B cell (primary cell): Measurements from ENCODE around the gene PCGF3. TPM values are rescaled to one million over a fixed set of nuclear protein-coding genes. Genes with fewer than 3 reads are reported as not detected.

ENCODE experiments used
- ATAC-seq: fragments of 200-7000 bp; cut with Tn5 transposase; one replicate; pipeline ENCODE4 v1.10.0; 2021; ENCODE audit warnings: low read depth, mild to moderate bottlenecking, moderate number of reproducible peaks, moderate library complexity
- CTCF ChIA-PET: fragments of 350-600 bp; sonication (Branson Sonifier 250); formaldehyde crosslinking; loops from one replicate; lab custom pipeline; 2021; ENCODE audit warnings: antibody characterized with exemption, inconsistent platforms; lab: Charles Lee
- POLR2A ChIA-PET: fragments of 350-600 bp; sonication (Branson Sonifier 250); formaldehyde crosslinking; loops from one replicate; lab custom pipeline; 2021; ENCODE audit warnings: antibody characterized with exemption; lab: Charles Lee
- DNase-seq: peaks from one replicate; pipeline ENCODE4 v3.0.0; 2013
- H2AFZ ChIP-seq: 2 replicates; pipeline ENCODE4 v1.6.1; 2012; ENCODE audit warnings: mild to moderate bottlenecking, low read depth, low read length; ENCODE audit not compliant: insufficient read depth, poor library complexity, severe bottlenecking
- H3K27ac ChIP-seq, 2 donors: 1 replicate in 1 of 2; 2 replicates in 1 of 2; pipeline ENCODE4 v1.5.1; 2012 to 2013; ENCODE audit warnings: low read length in 2 of 2, mild to moderate bottlenecking in 2 of 2, moderate library complexity in 1 of 2
- H3K27me3 ChIP-seq, 4 experiments: fragments of 200-600 bp in 1 of 4; sonication (generic) in 1 of 4; replicated peaks in 1 of 4; 1 replicate in 2 of 4; 2 replicates in 2 of 4; pipeline versions ENCODE4 v1.6.1 to v1.7.0; 2013 to 2016; ENCODE audit warnings: low read length in 3 of 4, mild to moderate bottlenecking in 2 of 4, mixed read lengths in 1 of 4, moderate library complexity in 1 of 4; ENCODE audit not compliant: insufficient read depth in 4 of 4, control insufficient read depth in 3 of 4; ENCODE audit errors: control extremely low read depth in 1 of 4
- H3K36me3 ChIP-seq, 2 experiments: replicated peaks in 1 of 2; 1 replicate in 1 of 2; 2 replicates in 1 of 2; pipeline versions ENCODE4 v1.6.1 to v1.7.1; 2013; ENCODE audit warnings: low read length in 1 of 2; ENCODE audit not compliant: insufficient read depth in 2 of 2, control insufficient read depth in 1 of 2; ENCODE audit errors: control extremely low read depth in 1 of 2, extremely low read depth in 1 of 2
- H3K4me1 ChIP-seq, 2 donors: fragments of 200-600 bp in 1 of 2; sonication (generic) in 1 of 2; 1 replicate in 1 of 2; 2 replicates in 1 of 2; pipeline versions ENCODE4 v1.5.1 to v1.6.1; 2013 to 2017; ENCODE audit warnings: low read length in 2 of 2; ENCODE audit not compliant: control insufficient read depth in 2 of 2, insufficient read depth in 2 of 2
- H3K4me2 ChIP-seq: replicated peaks from 2 replicates; pipeline ENCODE3; 2012; ENCODE audit warnings: mild to moderate bottlenecking, low read depth, low read length; ENCODE audit not compliant: poor library complexity, severe bottlenecking
- H3K4me3 ChIP-seq, 5 experiments: fragments of 200-600 bp in 1 of 5; sonication (generic) in 1 of 5; 1 replicate in 3 of 5; 2 replicates in 2 of 5; pipeline versions ENCODE4 v1.5.1 to v1.7.0; 2011 to 2016; ENCODE audit warnings: low read length in 4 of 5, mild to moderate bottlenecking in 4 of 5, low read depth in 2 of 5, control low read depth in 1 of 5, moderate library complexity in 1 of 5; ENCODE audit not compliant: insufficient read depth in 1 of 5; ENCODE audit errors: control extremely low read depth in 1 of 5, extremely low read depth in 1 of 5
- H3K79me2 ChIP-seq: fragments of 200-600 bp; sonication (generic); one replicate; pipeline ENCODE4 v1.6.0; 2016; ENCODE audit warnings: low read length; ENCODE audit not compliant: control insufficient read depth, insufficient read depth
- H3K9ac ChIP-seq: fragments of 200-600 bp; sonication (generic); 2 replicates; pipeline ENCODE4 v1.6.1; 2017; ENCODE audit warnings: mild to moderate bottlenecking, low read length, moderate library complexity
- H3K9me3 ChIP-seq, 3 donors: one replicate each; pipeline versions ENCODE4 v1.6.1 to v1.7.1; 2013; ENCODE audit warnings: low read length in 2 of 3; ENCODE audit not compliant: control insufficient read depth in 2 of 3, insufficient read depth in 1 of 3; ENCODE audit errors: control extremely low read depth in 1 of 3
- H4K20me1 ChIP-seq: 2 replicates; pipeline ENCODE4 v1.6.0; 2012; ENCODE audit warnings: mild to moderate bottlenecking, low read length; ENCODE audit not compliant: insufficient read depth, control insufficient read depth, poor library complexity, severe bottlenecking
- H3K27ac Mint-ChIP-seq: one replicate; pipeline ENCODE4 v1.8.0; 2021; ENCODE audit warnings: mixed read lengths
- H3K27me3 Mint-ChIP-seq: one replicate; pipeline ENCODE4 v1.8.0; 2021; ENCODE audit warnings: mixed read lengths
- H3K4me1 Mint-ChIP-seq: one replicate; pipeline ENCODE4 v1.8.0; 2021; ENCODE audit warnings: mixed read lengths
- H3K4me3 Mint-ChIP-seq: one replicate; pipeline ENCODE4 v1.8.0; 2021; ENCODE audit warnings: mixed read lengths
- H3K9me3 Mint-ChIP-seq: one replicate; pipeline ENCODE4 v1.8.0; 2022; ENCODE audit warnings: mixed read lengths; ENCODE audit not compliant: insufficient read depth
- CTCF ChIP-seq: fragments of 200-600 bp; IDR thresholded peaks from one replicate; pipeline ENCODE4 v1.8.0; 2022; ENCODE audit warnings: antibody characterized with exemption, mild to moderate bottlenecking
- EZH2 ChIP-seq: IDR thresholded peaks from 2 replicates; pipeline ENCODE4 v1.6.1; 2012; ENCODE audit warnings: borderline replicate concordance, low read depth, mild to moderate bottlenecking, moderate library complexity, low read length; ENCODE audit not compliant: insufficient read depth, poor library complexity, severe bottlenecking
- WGBS: methylation state at CpG from one replicate; pipeline ENCODE4 v1.1.5; 2013; ENCODE audit warnings: missing lambda C conversion rate; ENCODE audit not compliant: insufficient coverage; 5-methylcytosine and 5-hydroxymethylcytosine counted together
- intact Hi-C: fragments of 100-400 bp; cut with micrococcal nuclease; formaldehyde crosslinking; loops from one replicate; pipeline ENCODE4 v1.10.0; 2022
- polyA plus RNA-seq: library from polyadenylated mRNA; depleted of rRNA; stranded (reverse); fragments of >200 nt; gene quantifications from 2 replicates; pipeline ENCODE4 v1.2.3, GENCODE V29; 2012
- total RNA-seq, 2 donors: library from RNA; stranded (reverse); fragments of 120-200 nt in 1 of 2; gene quantifications; 1 replicate in 1 of 2; 2 replicates in 1 of 2; pipeline versions ENCODE4 v1.2.3 to v1.2.4, GENCODE V29; 2013 to 2022

PCGF3 gene
- total and polyA plus RNA-seq, 2 donors (not counting 1 experiment from before 2014, with no cell fraction given), result 65.7 to 90.3 TPM

- 41% methylated on average over 14 of the region's 17 CpGs for WGBS
- Histone ChIP-seq H3K4me2 (peak overlapping the region; percentile 44), H3K36me3 (no peaks in the 10 kb centered on the region), H3K79me2 (no peaks in the 10 kb centered on the region), H3K9me3 (peaks cover 0 to 9% (median 0%) of the 10 kb centered on the region in 3 donors), H2AFZ (no peak overlapping the region), H3K27me3 (peaks cover 0 to 59% (median 31%) of the 10 kb centered on the region in 4 experiments), H4K20me1 (no peaks in the 10 kb centered on the region), H3K9ac (no peak overlapping the region), H3K27ac (no peak overlapping the region), H3K4me3 (peak overlapping the region in 1 of 5 experiments; percentile 1), H3K4me1 (peaks cover 36 to 39% of the 10 kb centered on the region in 2 donors)
- H3K4me1 Mint-ChIP-seq, result peaks cover 29% of the 10 kb centered on the region
- H3K9me3 Mint-ChIP-seq, result no peaks in the 10 kb centered on the region
- peak; percentile 54 for DNase-seq
- peak overlapping the region; percentile 43 for H3K27ac Mint-ChIP-seq
- no peak for TF ChIP-seq CTCF
- no peak for TF ChIP-seq EZH2
- ChIA-PET CTCF (no interaction called here), POLR2A (no interaction called here)
- ATAC-seq, result peak; percentile 28
- intact Hi-C loops, result no loop called here
- H3K4me3 Mint-ChIP-seq, result peak overlapping the region; percentile 79
- H3K27me3 Mint-ChIP-seq, result peaks cover 41% of the 10 kb centered on the region
Observed at GRCh38 chr4:792626-793092, 87.0 kb downstream of the PCGF3 start.

GRCh38 chr4:793093-793861 is 87.6 kb downstream of the PCGF3 start:
- Histone ChIP-seq H3K27me3 (peaks cover 0 to 55% (median 31%) of the 10 kb centered on the region in 4 experiments), H3K36me3 (no peaks in the 10 kb centered on the region), H3K79me2 (no peaks in the 10 kb centered on the region), H4K20me1 (no peaks in the 10 kb centered on the region), H3K27ac (no peak overlapping the region), H3K4me1 (peaks cover 36 to 39% of the 10 kb centered on the region in 2 donors), H3K4me2 (peak overlapping the region; percentile 44), H2AFZ (no peak overlapping the region), H3K4me3 (no peak overlapping the region), H3K9me3 (peaks cover 0 to 9% (median 0%) of the 10 kb centered on the region in 3 donors), H3K9ac (no peak overlapping the region)
- Mint-ChIP-seq H3K4me1 (peaks cover 29% of the 10 kb centered on the region), H3K27ac (peak overlapping the region; percentile 43), H3K27me3 (peaks cover 41% of the 10 kb centered on the region), H3K4me3 (peak overlapping the region; percentile 79), H3K9me3 (no peaks in the 10 kb centered on the region)
- no peak for ATAC-seq
- DNase-seq, result no peak
- TF ChIP-seq EZH2 (no peak), CTCF (no peak)
- ChIA-PET POLR2A (no interaction called here), CTCF (no interaction called here)
- intact Hi-C loops, result no loop called here
- WGBS, result 60% methylated on average over 18 of the region's 19 CpGs
